PC-3 (cell line): Measurements from ENCODE around the gene OGFOD3.

Experiments used
- CTCF ChIP-seq: fragments of 300-600 bp; sonication (generic); conservative IDR thresholded peaks from 2 replicates; pipeline ENCODE4 v1.5.1; 2017; ENCODE audit warnings: antibody characterized with exemption, low read depth, mild to moderate bottlenecking, low read length
- EZH2 ChIP-seq: fragments of 300-600 bp; sonication (generic); IDR thresholded peaks from one replicate; pipeline ENCODE4 v1.6.1; 2017; ENCODE audit warnings: antibody characterized with exemption, mild to moderate bottlenecking, low read length; ENCODE audit not compliant: unreplicated experiment

DNA sequence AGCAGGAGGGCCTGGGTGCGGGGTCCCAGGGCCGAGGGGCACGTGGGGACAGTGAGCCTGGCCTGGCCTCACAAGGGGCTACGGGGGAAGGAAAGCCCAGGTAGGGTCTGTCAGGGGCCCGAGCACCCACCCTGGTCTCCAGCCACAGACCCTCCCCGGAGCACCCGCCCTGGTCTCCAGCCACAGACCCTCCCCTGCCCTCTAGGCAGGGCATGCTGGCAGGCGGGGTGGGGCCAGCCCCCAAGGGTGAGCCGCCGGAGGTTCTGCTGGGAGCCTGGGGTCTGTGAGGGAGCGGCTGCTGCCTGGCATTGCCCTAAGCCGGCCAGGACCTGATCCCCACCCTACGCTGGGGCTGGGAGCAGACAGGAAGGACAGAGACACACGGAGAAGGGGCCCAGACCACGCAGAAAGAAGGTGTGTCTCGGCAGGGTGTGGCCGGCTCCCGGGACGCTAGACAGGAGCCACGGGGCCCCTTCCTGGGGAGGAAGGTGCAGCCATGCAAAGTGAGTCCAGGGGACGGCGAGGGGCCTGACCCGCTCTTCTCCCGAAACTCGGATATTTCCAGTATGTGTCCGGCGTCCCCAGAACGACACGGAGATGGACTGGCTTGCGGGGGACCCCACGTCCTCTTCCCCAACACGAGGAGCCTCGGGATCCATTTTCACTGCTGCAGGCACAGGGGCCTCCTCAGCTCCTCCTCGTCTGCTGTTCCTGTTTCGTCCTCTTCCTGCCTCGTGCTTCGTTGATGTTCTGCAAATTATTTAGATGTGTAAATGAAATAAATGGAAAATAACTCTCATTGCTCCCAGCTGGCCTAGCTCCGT is 31.3 kb downstream of the OGFOD3 start:
- TF ChIP-seq CTCF: no peak
- TF ChIP-seq EZH2: no peak
